ENCODE results near the gene COL20A1.

COL20A1 gene

DNA sequence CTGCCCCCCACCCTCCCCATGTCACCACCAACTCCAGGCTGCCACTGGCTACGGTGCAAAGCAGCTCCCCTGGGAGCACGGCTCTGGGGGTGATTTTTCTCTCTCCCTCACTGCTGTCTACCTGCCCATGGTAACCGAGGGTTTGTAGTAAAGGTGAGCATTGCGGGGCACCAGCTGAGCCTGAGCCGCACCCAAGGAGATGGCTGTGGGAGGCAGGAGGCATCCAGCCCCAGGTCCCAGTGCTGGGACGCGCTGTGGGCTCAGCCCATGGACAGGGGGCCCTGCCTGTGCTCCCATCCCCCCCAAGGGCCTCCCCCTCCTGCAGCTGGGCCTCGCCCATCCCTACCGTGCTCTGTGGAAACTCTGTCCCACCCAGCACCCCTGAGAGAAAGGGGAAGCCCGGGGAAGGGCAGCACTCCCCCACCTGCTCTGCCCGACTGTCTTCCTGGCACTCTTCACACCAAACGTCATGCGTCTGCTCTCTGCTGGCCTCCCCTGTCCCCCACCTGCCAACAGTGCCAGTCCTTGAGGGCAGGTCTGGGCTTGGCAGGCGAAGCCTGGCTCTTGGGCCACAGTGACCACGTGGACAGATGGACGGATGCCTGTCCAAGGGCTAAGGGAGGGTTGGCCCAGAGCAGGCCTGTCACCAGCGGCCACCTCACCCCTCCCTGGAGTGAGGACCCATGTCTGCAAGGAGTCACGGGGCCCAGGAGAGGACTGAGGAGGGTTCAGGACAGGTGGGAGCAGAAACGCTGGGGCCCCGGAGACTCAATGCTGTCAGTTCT lies 72.0 kb downstream of the COL20A1 start:
- no peak for DNase-seq

DNA sequence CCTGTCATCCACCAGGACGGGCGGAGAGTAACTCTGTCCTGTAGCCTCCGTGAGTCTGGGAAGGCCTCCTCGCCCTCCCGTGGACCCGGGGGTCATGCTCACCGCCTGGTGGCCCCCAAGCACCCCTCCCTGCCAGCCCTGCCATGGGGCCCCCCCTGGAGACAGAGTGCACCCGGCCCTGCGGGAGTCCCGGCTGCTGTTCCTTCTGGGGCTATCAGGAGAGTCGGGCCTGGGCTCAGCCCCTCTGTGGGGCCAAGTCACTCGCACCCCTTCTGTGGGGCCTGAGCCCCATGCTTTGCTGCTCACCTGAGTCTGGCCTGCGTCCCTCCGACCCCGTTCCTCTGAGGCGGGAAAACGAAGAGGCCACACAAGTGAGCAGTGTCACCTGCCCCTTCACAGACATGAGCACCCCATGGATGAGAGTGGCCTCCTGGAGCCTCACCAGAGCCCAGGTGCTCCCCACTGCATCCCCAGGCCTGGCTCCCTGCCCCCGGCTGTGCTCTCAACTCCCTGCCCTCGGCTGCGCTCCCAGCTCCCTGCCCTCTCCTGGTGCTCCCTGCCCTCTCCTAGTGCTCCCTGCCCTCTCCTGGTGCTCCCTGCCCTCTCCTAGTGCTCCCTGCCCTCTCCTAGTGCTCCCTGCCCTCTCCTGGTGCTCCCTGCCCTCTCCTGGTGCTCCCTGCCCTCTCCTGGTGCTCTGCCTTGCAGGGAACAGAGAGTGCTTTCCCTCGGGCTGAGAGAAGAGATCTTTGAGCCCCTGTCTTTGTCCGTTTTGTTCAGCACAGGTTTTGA lies 72.8 kb downstream of the COL20A1 start:
- DNase-seq: no peak

DNA sequence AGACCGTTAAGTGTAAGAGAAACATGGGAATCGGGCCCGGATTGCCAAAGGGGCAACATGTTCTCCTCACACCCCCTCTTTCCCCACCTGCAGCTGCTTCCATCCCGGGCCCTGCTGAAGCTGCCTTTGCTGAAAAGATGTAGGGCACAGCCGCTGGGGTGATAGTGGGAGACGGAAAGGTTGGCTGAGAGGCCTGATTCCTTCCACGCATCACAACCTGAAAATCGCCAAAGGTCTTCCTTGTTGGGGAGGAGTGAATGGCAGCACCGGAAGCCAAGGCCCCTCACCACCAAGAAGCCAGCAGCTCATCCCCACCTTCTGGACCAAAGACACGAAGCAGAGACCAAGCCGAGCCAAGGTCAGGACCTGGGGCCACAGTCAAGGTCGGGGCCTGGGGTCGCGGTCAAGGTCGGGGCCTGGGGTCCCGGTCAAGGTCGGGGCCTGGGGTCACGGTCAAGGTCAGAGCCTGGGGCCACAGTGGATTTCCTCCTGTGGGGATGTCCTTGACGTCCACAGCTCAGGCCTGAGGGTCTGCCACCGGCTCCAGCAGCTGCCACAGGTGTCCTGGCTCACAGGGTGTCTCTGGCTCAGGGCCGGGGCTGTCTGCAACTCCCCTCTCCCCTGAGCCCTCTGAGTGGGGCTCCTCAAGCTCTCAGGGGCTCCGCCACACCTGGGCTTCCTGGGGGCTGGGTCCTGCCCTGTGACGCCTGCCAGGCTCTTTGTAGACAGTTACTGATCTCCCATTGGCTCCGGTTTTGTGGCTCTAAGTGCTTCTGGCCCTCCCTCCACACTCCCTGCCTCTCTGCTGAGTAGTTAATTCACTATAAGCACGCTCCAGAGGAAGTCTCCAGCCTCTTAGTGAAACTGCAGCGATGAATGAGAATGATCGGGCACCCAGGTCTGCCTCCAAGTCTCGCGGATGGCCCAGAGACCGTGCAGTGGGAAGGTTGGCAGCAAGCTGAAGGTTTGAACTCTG lies 73.7 kb downstream of the COL20A1 start:
- DNase-seq: no peak

DNA sequence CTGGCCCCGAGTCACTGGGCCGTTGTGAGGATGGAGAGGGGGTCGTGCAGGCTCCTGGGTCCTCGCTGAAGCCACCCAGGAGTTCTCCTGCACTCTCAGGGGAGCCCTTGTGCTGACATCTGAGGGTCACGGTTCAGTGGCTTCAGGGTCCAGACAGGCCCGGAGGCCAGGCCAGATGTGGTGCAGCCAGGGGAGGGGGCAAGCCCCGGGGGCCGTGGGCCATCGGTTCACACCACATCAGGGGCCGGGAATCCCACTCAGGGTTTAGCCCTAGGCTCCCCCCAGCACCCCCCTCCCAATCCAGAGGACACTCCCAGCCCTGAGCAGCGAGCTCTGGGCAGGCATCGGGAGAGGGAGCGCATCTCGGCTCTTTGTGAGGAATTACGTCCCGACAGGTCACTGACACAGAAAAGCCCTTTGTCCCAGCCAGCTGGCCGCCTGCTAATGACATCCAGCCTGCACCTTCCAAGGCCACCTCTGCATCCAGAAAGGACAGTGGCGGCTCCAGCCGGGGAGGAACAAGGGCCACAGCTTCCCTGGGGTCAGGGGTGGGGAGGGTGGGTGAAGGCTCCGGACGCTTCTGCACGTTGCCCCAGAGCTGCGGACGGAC lies 74.6 kb downstream of the COL20A1 start:
- no peak for DNase-seq

DNA sequence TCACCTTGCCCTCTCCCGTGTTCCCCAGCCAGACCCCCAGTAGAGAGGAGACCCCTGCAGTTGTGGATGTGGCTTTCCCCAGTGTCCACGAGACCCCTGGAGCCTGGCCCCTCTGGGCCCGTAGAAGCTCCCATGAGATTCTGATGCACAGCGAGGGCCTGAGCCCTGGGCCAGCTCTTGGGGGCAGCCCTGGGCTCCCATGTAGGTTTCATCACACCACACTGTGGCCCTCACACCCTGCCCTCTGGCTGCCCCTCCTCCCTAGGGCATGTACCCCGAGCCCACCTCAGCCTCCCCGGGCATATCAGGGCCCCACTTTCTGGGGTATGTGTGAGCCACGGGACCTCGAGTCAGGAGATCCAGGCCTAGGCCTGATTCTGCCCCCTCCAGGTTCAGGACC lies 75.2 kb downstream of the COL20A1 start:
- no peak for DNase-seq

DNA sequence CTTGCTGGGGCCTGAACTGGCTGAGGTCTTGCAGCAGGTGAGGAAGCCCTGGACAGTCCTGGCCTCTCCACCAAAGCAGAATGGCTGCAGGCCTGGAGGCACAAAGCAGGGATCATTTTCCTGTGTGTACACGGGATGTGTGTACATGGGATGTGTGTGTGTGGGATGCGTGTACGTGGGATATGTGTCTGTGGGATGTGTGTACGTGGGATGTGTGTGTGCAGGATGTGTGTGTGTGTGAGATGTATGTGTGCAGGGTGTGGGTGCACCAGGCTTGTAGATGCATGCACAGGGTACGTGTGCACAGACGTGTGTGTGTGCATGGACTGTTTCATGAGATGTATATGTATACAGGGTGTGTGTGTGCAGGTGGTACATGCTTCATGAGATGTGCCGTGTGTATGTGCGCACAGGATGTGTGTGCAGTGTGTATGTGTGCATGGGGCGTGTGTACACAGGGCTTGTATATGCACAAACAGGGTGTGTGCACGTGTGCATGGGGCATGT lies 76.1 kb downstream of the COL20A1 start:
- DNase-seq: no peak

DNA sequence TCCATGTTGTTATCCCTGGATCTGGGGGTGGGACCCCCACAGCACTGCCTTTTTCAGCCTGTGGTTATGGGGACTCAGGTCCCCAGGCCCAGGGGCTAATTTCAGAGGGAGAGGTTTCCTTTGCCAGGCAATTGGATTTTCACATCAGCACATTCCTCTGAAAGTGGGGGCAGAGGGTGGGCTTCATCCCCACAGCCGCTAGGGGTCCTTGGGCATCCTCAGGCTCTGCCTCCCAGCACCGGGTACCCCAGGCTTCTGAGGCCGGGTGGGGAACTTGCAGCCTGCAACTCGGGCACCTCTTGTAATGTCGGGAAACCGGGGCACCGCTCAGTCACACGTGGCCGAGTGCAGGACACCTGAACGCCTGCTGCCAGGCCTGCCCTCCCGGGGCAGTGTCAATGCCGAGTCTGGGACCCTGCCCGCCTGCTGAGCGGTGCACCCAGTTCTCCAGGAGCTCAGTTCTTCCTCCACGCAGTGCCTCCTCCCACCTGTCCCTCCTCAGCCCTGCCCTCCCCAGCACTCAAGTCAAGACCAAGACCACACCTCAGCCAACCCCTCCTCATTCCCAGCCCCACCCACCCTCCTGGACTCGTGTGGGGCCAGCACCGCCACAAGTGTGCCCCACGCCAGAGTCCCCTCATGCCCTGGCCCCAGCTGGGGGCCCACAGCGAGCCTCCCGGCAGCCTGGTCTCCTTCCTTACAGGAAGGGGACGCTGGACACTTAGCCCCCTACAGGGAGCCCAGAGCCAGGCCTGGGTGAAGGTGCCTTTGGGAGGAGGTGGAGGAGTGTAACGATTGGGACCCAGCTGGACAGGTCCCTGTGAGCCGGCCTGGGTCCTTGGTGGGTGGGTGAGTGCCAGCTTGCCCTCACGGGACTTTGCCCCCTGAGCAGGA lies 77.0 kb downstream of the COL20A1 start:
- no peak for DNase-seq

DNA sequence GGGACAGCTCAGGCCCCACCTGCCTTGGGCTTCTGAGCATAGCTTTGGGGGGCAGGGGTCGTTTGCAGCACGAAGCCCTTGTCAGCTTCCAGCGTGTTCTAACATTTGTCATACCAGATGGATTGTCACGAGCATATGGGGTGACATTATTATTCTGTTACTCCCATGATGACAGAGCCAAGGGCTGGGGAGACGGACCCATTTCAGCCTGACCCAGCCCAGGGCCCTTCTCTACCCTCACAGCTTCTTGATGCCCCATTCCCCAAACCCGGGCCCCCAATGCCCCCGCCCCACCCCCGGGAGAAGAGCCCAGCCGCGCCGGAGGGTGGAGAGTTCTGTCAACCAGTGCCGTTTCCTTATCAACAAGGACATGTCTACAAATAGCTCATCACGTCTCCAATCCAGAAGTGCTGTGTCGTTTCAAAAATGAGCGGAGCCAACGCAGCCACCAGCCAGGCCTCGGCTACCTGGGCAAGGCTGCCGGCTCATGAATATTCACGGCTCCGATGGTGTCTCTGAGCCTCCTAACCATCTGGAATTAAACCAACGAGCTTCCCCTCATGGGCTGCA lies 77.7 kb downstream of the COL20A1 start:
- no peak for DNase-seq

DNA sequence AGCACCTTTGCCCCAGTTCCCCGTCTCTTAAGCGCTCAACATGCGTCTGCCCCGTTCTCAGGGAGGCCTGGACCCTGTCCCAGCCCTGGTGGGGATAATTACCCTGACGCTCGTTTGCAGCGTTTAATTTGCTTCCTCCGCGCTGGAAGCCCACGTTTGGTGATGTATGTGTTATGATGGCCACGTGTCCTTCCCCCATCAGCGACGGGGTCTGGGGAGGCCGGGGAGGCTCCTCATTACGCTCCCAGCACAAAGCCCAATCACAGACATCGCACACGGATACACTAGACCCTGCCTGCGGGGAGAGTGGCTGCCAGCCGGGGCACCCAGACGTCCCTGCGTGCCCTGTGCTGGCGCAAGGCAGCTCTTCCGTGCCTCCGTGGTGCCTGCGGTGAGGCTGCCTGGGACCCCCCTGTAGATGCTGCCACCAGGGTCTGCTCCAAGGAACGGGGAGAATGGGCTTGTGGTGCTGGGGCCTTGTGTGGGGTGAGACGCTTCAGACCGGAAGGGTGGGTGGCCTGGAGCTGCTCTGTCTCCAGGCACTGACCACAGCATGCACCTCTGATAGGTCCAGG lies 78.4 kb downstream of the COL20A1 start:
- no peak for DNase-seq

DNA sequence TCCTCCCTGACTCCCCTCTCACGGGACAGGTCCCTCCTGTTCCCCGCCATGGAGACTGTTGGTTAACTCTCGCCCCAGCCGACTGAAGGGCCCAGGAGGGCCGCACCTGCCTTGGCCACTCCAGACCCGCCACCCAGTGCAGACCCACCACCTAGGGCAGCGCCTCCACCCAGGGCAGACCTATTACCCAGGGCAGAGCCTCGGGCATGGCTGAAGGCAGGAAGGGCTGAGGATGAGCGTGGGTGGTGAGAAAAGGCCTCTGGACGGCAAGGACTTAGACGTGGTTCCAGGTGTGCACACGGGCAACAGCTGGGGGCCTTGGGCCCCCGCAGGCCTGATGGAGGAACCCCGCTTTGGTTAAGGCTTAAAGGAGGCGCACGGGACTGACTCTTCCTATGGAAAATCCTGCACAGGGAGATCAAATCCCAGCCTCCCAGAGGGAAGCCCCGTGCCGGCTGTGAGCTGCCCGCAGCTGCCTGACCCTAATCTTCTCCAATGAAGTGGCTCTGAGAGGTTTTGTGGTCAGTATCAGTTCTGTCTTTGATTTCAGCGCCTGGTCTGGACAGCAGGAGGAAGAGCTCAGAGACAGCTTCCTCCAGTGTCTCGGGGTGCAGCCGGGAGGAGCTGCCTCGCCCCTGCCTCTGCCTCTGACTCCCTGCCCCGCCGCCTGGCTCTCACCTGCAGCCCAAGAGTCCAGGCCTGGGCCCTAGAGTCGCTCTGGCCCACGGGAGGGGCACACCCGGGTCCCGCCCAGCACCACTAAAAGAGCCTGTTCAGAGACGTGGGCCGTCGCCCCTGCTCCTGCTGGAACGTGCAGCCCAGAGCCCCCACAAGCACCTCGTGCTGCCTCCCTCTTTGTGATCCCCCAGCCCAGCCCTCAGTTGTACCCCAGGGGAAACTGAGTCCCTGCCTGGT lies 80.2 kb downstream of the COL20A1 start:
- no peak for DNase-seq

DNA sequence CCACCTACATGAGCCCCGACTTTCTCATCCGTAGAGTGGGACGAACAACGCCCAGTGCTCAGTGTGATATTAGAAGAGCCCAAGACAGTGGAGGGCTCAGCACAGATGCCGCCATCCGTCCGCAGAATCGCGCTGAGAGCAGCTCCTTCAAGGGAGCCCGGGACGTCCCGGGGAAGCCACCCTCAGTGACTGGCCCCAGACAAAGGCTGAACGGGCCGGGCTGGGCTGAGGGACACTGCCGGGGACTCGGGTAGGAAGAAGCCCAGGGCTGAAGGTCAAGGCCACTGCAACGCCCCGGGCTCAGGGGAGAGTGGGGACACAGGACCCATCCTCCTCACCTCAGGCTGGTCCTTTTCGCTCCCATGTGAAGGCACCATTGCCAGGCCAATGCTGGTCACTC lies 81.0 kb downstream of the COL20A1 start:
- DNase-seq: no peak

DNA sequence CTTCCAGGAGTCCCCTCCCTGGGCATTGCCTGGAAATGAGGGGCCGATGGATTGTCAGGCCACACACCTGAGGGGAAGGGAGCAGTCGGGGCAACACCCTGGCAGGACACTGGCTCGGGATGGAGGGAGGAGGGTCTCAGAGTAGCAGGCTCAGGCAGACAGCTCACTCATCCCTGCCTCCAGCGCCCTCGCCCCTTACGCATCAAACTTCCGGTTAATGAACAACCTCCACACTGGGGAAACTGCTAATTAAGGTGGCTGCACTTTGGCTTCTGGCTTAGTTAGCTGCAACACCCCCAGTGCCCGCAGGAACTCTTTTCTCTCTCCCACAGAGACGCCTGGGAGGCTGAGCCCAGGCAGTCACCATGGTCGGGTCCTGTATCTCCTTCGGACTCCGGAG lies 81.5 kb downstream of the COL20A1 start:
- no peak for DNase-seq

DNA sequence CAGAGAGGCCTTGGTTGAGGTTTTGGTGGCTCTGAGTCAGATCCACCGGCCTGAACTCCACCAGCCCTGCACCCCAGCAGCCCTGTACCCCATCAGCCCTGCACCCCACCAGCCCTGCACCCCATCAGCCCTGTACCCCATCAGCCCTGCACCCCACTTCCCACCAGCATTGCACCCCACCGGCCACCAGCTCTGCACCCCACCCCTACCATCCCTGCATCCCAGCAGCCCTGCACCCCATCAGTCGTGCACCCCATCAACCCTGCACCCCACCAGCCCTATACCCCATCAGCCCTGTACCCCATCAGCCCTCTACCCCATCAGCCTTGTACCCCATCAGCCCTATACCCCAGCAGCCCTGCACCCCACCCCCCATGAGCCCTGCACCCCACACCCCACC lies 82.5 kb downstream of the COL20A1 start:
- DNase-seq: no peak

DNA sequence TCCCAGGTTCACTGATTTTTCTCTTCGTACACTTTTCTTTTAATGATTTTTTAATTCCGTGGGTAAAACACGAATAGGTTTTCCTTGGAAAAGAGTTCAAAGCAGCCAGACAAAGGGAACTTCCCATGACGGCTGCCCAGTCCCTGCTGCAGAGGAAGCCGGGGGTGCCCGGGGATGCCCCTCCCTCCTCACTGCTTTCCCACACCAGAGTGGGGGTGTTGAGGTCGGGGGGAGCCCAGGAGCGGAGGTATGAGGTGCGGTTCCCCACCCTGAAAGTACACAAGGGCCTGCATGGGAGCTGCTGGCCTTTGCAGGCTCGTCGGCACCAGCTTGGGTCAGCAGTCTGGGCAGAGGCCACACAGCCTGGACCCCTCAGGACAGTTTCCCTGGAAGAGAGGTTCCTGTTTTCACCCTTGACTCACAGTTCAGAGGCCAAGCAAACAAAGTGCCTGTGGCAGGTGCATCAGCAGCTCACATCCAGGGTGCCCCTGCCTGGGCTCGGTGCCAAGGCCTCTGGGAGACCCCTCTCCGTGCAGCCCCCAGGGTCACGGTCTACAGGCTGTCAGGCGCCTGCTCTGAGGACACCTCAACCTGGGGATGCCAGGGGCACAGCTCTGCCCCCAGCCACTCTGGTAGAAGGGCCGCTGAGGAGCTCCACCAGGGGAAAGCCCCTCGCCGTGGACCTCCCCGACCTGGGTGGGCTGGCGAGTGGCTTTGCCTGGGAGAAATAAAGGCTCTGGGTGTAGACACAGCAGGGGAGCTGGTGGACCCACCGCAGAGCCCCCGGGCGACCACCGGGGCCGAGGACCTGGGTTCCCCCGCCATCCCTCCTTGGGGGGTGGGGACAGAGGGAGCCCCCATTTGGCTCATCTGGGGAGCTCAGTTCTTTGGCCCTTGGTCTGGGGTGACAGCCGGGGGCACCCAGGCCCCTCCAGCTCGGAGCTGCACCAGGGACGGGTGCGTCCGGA lies 83.6 kb downstream of the COL20A1 start:
- DNase-seq: no peak

DNA sequence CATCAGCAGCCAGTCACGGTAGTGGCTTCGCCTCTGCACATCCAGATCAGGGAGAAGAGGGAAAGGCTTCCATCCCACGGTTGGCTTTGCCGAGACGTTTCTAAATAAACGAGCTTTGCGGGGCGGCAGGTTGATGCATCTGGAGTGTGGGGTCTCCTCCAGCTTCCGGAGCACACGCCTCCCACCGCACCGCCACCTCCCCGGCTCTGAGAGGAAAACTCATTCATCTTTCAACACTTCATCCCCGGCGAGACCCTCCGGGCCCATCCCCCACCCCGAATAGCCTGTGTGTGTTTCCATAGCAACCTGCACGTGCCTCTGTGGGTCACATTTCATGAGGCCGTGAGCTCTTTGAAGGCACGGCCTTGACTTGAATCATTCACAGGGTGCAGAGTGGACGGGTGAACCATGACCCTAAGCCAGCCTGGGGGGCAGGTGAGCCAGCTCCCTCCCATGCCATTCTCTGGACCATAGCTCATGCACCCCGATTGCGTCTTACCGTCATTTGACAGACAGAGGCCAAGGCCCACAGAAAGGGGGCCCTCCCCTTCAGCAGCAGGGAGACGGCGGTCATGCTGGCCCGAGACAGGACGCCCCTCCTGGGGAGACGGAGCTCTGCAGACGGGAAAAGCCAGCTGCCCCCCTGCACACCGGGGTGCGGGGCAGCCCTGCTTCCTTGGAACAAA lies 84.4 kb downstream of the COL20A1 start:
- no peak for DNase-seq

DNA sequence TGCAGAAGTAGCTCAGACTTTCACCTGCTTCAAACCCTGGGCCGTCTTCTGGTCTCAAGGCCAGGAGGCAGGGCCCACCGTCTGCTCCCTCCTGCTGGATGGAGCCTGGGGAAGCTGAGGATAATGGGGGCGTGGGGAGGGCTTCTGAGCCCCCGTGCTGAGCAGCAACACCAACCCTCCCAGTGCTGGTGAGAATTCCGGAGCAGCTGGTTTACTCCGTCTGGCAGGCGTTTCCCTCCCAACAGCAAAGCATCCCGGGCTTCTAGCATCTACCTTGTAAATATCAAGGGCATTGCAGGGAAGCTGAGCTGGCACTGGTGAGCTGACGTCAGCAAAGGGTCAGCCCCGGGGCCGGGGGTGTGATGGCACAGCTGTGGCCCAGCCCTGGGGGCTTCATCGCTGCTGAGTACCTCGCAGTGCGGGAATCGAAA lies 85.0 kb downstream of the COL20A1 start:
- no peak for DNase-seq

DNA sequence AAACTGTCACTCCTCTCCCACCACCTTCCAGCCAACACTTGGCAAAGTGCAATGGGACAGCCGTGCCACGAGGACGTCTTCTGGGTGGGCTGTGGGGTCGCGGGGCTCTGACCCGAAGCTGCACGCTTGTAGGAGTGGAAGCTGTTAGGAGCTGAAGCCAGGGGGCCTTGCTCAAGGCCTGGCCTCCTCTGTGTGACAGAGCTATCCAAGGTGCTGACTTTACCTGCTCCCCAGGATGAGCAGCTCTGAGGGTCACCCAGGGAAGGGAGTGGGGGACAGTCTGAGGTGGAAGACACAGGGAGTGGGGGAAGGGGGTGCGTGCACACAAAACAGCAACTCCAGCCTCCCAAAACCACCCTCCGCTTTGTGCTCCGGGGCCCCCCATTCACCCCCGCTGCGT lies 85.6 kb downstream of the COL20A1 start:
- no peak for DNase-seq

DNA sequence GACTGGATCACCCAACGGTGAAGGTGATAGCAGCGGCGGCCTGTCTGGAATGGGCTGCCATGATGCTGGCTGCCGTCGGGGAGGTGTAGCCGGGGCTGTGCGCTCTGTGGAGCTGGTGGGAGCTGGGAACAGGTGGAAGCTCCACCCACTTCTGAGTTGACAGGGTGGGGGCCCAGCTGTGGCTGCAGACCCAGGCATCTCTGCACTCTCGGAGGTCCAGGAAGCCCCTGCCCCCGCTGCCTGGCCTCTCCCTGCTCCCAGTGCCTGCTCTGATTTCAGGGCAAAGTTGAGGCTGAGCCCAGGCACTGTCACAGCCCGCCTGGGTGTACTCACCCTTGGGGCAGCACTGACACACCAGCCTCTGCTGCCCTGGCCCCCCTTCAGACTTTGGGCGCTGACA lies 86.3 kb downstream of the COL20A1 start:
- DNase-seq: no peak
